Breast epithelium (tissue), 3 donors: ENCODE data around the gene COMMD6.

Source experiments
- CTCF ChIP-seq, 3 donors: fragments of 450-650 bp; IDR thresholded peaks; one replicate each; pipeline ENCODE4 v1.5.1; 2016 to 2017; ENCODE audit warnings: antibody characterized with exemption in 3 of 3, mild to moderate bottlenecking in 3 of 3, moderate library complexity in 3 of 3
- POLR2A ChIP-seq: fragments of 450-650 bp; IDR thresholded peaks from one replicate; pipeline ENCODE4 v1.6.1; 2016; ENCODE audit warnings: antibody characterized with exemption, mild to moderate bottlenecking, moderate library complexity
- POLR2AphosphoS5 ChIP-seq, 3 donors: sonication (generic); formaldehyde crosslinking; IDR thresholded peaks; one replicate each; pipeline ENCODE4 v1.6.1; 2017; ENCODE audit warnings: antibody characterized with exemption in 3 of 3

DNA sequence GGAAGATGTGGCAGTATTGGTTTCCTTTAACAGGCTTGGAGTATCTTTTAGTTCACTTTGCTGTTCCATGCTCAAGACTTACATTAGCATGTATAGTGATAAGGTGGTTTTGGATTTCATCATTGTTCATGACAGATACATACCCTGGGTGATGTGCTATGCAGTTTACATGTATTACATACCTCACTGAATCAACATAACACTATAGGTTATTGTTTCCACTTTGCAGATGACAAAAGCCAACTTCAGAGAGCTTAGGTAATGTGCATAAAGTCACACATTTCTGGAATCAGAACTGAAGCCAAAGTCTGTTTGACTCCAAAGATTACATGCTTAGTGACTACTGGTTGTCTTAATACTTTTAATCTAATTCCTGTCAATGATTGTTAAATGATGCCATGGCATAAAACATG lies 7.1 kb downstream of the COMMD6 start:
- no peak for TF ChIP-seq POLR2AphosphoS5 (IDR thresholded peaks at IDR 0.05)
- no peak for TF ChIP-seq POLR2A
- no peak for TF ChIP-seq CTCF (IDR thresholded peaks at IDR 0.05)
